GM12891 (cell line): ENCODE results near the gene RIC8A.

Experiments
- POLR2A ChIP-seq: IDR thresholded peaks from 2 replicates; pipeline ENCODE4 v1.6.1; 2011; ENCODE audit warnings: low read depth, low read length, control low read depth
- POLR2AphosphoS5 ChIP-seq: IDR thresholded peaks from 2 replicates; pipeline ENCODE4 v1.6.1; 2011; ENCODE audit warnings: low read depth, low read length, control low read depth
- TAF1 ChIP-seq: IDR thresholded peaks from 2 replicates; pipeline ENCODE4 v1.6.1; 2011; ENCODE audit warnings: low read depth, low read length, control low read depth

GRCh38 chr11:250740-251299 lies 43.3 kb downstream of the RIC8A start:
- TF ChIP-seq POLR2A (no peak), TAF1 (no peak), POLR2AphosphoS5 (no peak)
